Natural killer cell (primary cell): ENCODE results near the gene CFAP77. TPM values are rescaled to one million over a fixed set of nuclear protein-coding genes. Genes with fewer than 3 reads are reported as not detected.

Experiments used
- ATAC-seq, 3 donors: fragments of 150-1000 bp in 2 of 3; fragments of 200-7000 bp in 1 of 3; cut with Tn5 transposase; 1 replicate in 1 of 3; 2 replicates in 2 of 3; pipeline ENCODE4 v1.10.0; 2021; ENCODE audit warnings: mild to moderate bottlenecking in 2 of 3, moderate library complexity in 2 of 3
- DNase-seq, 2 donors: peaks; one replicate each; pipeline versions ENCODE4 v3.0.0 to v3.0.0-alpha.2; 2013 to 2021; ENCODE audit warnings: mixed read lengths in 1 of 2
- H3K27ac ChIP-seq: one replicate; pipeline ENCODE4 v1.5.1; 2013; ENCODE audit warnings: mild to moderate bottlenecking, low read length
- H3K27me3 ChIP-seq: one replicate; pipeline ENCODE4 v1.6.1; 2013; ENCODE audit warnings: low read length; ENCODE audit not compliant: control insufficient read depth, insufficient read depth
- H3K36me3 ChIP-seq: one replicate; pipeline ENCODE4 v1.6.1; 2013; ENCODE audit warnings: low read length; ENCODE audit not compliant: control insufficient read depth, insufficient read depth
- H3K4me1 ChIP-seq: one replicate; pipeline ENCODE4 v1.6.1; 2013; ENCODE audit warnings: low read length; ENCODE audit not compliant: control insufficient read depth, insufficient read depth
- H3K4me3 ChIP-seq: one replicate; pipeline ENCODE4 v1.5.1; 2013; ENCODE audit warnings: low read length
- H3K9me3 ChIP-seq: one replicate; pipeline ENCODE4 v1.6.1; 2013; ENCODE audit warnings: low read length; ENCODE audit not compliant: control insufficient read depth, insufficient read depth
- H3K27ac Mint-ChIP-seq, 2 donors: one replicate each; pipeline ENCODE4 v1.8.0; 2022; ENCODE audit warnings: mild to moderate bottlenecking in 2 of 2, mixed read lengths in 2 of 2, moderate library complexity in 1 of 2
- H3K27me3 Mint-ChIP-seq, 2 donors: one replicate each; pipeline ENCODE4 v1.8.0; 2022; ENCODE audit warnings: low read depth in 2 of 2, mixed read lengths in 2 of 2
- H3K36me3 Mint-ChIP-seq: one replicate; pipeline ENCODE4 v1.8.0; 2022; ENCODE audit warnings: mixed read lengths
- H3K4me1 Mint-ChIP-seq, 2 donors: one replicate each; pipeline ENCODE4 v1.8.0; 2022; ENCODE audit warnings: mixed read lengths in 2 of 2
- H3K4me3 Mint-ChIP-seq: one replicate; pipeline ENCODE4 v1.8.0; 2022; ENCODE audit warnings: mild to moderate bottlenecking, moderate library complexity, mixed read lengths
- H3K9me3 Mint-ChIP-seq, 2 donors: one replicate each; pipeline ENCODE4 v1.8.0; 2022; ENCODE audit warnings: mixed read lengths in 2 of 2
- CTCF ChIP-seq: fragments of 200-600 bp; IDR thresholded peaks from one replicate; pipeline ENCODE4 v1.8.0; 2022; ENCODE audit warnings: antibody characterized with exemption
- WGBS: methylation state at CpG from one replicate; pipeline ENCODE4 v1.1.7; 2013; ENCODE audit warnings: missing lambda C conversion rate; ENCODE audit not compliant: insufficient coverage; 5-methylcytosine and 5-hydroxymethylcytosine counted together
- intact Hi-C: fragments of 100-400 bp; cut with micrococcal nuclease; formaldehyde crosslinking; loops from one replicate; pipeline ENCODE4 v1.14.2; 2022
- total RNA-seq, 4 donors: library from RNA; stranded (reverse); fragments of 120-200 nt in 1 of 4; gene quantifications; one replicate each; pipeline versions ENCODE4 v1.2.3 to v1.2.4, GENCODE V29; 2013 to 2022

Gene CFAP77
- total RNA-seq, 3 donors from 2014 or later (not counting 1 experiment from before 2014, with no cell fraction given): not detected

- 39% methylated on average over 7 of the region's 7 CpGs for WGBS
- intact Hi-C loops: no loop called here
- H3K36me3 Mint-ChIP-seq: no peaks in the 10 kb centered on the region
- Histone ChIP-seq H3K27me3 (peaks cover 75% of the 10 kb centered on the region), H3K27ac (no peak overlapping the region), H3K4me3 (no peak overlapping the region), H3K36me3 (no peaks in the 10 kb centered on the region), H3K4me1 (peaks cover 16% of the 10 kb centered on the region), H3K9me3 (no peaks in the 10 kb centered on the region)
- no peak overlapping the region for H3K27ac Mint-ChIP-seq
- no peak for TF ChIP-seq CTCF
- peaks cover 58 to 68% of the 10 kb centered on the region in 2 donors for H3K27me3 Mint-ChIP-seq
- ATAC-seq: no peak
- DNase-seq: no peak
- no peaks in the 10 kb centered on the region for H3K9me3 Mint-ChIP-seq
- no peak overlapping the region for H3K4me3 Mint-ChIP-seq
- H3K4me1 Mint-ChIP-seq: peaks cover 9 to 17% of the 10 kb centered on the region in 2 donors
Observed at GRCh38 chr9:132578367-132578932, 168.4 kb downstream of the CFAP77 start.

- TF ChIP-seq CTCF: no peak
- H3K4me3 ChIP-seq: no peak overlapping the region
- no peak for DNase-seq
- Mint-ChIP-seq H3K9me3 (no peaks in the 10 kb centered on the region), H3K4me1 (peaks cover 9 to 17% of the 10 kb centered on the region in 2 donors), H3K4me3 (no peak overlapping the region), H3K36me3 (no peaks in the 10 kb centered on the region), H3K27ac (no peak overlapping the region), H3K27me3 (peaks cover 60 to 68% of the 10 kb centered on the region in 2 donors)
- peaks cover 83% of the 10 kb centered on the region for H3K27me3 ChIP-seq
- no peaks in the 10 kb centered on the region for H3K9me3 ChIP-seq
- no peaks in the 10 kb centered on the region for H3K36me3 ChIP-seq
- ATAC-seq: no peak
- no peak overlapping the region for H3K27ac ChIP-seq
- peaks cover 16% of the 10 kb centered on the region for H3K4me1 ChIP-seq
- intact Hi-C loops: no loop called here
- WGBS: 18% methylated on average over 15 of the region's 15 CpGs
Observed at GRCh38 chr9:132579427-132579798, 169.4 kb downstream of the CFAP77 start.

GRCh38 chr9:132582276-132582785 is 172.3 kb downstream of the CFAP77 start, which contains the start of gene BARHL1:
Gene BARHL1, plus strand, starts transcription at chr9:132582606. Its CDS starts 192 bp downstream, at chr9:132582798.
- intact Hi-C loops: no loop called here
- Mint-ChIP-seq H3K9me3 (no peaks in the 10 kb centered on the region), H3K36me3 (no peaks in the 10 kb centered on the region), H3K27ac (peak within 1 kb of the TSS; percentile 26 to 42), H3K27me3 (peaks cover 56 to 65% of the 10 kb centered on the region in 2 donors), H3K4me3 (peak within 1 kb of the TSS; percentile 84), H3K4me1 (peaks cover 9 to 11% of the 10 kb centered on the region in 2 donors)
- ATAC-seq: no peak
- peaks cover 89% of the 10 kb centered on the region for H3K27me3 ChIP-seq
- no peak within 1 kb of the TSS for H3K4me3 ChIP-seq
- no peak for DNase-seq
- WGBS: 9% methylated on average over 34 of the region's 36 CpGs
- H3K4me1 ChIP-seq: peaks cover 23% of the 10 kb centered on the region
- TF ChIP-seq CTCF: no peak
- H3K9me3 ChIP-seq: no peaks in the 10 kb centered on the region
- no peak within 1 kb of the TSS for H3K27ac ChIP-seq
- no peaks in the 10 kb centered on the region for H3K36me3 ChIP-seq
